Activated CD4-positive, alpha-beta T cell treated with anti-CD3 and anti-CD28 coated beads, Interleukin-2, amount 50 U/mL, for 16 hours (primary cell): ENCODE results near the gene ATF6B.
"Not testable (repeated sequence)": the region's sequence is repeated elsewhere in the genome, so short reads cannot be mapped to it uniquely, and the experiment has no call there.

Experiments
- DNase-seq: peaks from one replicate; pipeline ENCODE4 v3.0.0-alpha.2; 2020

Gene ATF6B

DNA sequence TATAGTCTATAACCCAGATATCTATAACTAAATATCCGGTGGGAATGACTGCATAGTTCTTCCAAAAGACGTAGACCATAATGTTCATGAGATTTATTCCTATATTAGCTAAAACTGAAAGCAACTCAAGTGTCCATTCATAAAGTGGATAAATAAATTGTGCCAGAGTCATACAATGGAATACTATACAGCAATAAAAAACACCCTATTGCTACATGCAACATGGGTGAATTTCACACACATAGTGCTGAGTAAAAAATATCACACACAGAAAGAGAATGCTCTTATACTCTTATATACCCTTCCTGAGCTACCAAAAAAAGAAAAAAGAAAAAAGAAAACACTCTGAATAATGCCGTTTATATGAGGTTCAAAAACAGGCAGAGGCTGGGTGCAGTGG is 25.8 kb downstream of the ATF6B start:
- DNase-seq, result no peak

DNA sequence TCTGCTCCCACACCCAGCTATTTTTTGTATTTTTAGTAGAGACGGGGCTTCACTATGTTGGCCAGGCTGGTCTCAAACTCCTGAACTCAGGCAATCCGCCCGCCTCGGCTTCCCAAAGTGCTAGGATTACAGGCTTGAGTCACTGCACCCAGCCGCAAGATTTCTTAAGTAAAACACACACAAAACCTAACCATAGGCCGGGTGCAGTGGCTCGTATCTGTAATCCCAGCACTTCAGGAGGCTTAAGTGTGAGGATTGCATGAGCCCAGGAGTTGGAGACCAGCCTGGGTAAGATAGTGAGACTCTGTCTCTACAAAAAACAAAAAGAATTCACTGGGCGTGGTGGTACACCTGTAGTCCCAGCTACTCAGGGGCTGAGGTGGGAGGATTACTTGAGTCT is 27.8 kb downstream of the ATF6B start:
- DNase-seq, result not testable (repeated sequence)

DNA sequence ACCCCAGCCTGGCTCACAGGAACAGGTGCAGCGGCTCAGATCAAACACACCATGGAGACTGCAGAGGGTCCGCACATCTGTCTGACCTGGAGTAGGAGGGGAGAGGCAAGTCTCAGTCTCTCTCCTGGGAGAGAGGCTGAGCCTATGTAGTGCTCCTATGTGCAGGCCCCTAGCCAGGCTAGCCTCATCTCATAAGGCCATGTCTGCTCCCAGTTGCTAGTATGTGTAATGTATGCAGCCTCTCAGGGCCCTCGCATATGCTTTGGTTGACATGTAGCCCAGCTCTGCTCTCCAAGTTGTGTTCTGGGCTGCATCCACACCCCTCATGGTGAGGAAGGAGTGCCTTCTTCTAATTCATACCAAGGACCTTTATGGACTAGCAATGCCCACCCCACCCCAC is 30.7 kb downstream of the ATF6B start:
- DNase-seq, result no peak

DNA sequence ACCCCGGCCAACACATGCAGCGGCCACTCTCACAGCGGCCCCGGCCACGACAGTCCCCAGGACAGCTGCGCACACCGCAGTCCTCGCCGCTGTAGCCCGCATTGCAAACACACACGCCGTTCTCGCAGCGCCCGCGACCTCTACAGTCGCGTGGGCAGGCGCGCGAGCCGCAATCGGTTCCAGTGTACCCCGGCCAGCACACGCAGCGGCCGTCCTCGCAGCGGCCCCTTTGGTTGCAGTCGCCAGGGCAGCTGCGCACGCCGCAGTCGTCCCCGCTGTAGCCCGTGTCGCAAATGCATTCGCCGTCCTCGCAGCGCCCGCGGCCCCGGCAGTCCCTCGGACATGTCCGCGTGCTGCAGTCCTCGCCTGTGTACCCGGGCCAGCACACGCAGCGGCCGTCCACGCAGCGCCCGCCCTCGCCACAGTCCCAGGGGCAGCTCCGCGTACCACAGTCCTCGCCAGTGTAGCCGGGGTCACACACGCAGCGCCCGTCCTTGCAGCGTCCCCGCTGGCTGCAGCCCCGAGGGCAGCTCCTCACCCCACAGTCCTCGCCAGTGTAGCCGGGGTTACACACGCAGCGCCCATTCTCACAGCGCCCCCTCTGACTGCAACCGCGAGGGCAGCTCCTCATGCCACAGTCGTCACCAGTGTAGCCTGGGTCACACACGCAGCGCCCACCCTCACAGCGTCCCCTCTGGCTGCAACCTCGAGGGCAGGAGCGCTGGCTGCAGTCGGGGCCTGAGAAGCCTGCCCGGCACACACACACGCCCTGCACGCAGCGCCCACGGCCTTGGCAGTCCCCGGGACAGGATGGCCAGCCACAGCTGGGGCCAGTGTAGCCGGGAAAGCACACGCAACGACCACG is 31.4 kb downstream of the ATF6B start:
- DNase-seq, result no peak

DNA sequence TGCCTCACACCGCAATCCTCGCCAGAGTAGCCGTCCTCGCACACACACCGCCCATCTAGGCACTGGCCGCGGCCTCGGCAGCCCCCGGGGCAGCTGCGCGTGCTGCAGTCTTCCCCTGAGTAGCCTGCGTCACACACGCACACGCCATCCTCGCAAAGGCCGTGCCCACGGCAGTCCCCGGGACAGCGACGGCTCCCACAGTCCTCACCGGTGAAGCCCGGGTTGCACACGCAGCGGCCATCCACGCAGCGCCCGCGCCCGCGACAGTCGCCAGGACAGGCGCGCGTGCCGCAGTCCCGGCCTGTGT is 32.0 kb downstream of the ATF6B start:
- DNase-seq, result no peak

DNA sequence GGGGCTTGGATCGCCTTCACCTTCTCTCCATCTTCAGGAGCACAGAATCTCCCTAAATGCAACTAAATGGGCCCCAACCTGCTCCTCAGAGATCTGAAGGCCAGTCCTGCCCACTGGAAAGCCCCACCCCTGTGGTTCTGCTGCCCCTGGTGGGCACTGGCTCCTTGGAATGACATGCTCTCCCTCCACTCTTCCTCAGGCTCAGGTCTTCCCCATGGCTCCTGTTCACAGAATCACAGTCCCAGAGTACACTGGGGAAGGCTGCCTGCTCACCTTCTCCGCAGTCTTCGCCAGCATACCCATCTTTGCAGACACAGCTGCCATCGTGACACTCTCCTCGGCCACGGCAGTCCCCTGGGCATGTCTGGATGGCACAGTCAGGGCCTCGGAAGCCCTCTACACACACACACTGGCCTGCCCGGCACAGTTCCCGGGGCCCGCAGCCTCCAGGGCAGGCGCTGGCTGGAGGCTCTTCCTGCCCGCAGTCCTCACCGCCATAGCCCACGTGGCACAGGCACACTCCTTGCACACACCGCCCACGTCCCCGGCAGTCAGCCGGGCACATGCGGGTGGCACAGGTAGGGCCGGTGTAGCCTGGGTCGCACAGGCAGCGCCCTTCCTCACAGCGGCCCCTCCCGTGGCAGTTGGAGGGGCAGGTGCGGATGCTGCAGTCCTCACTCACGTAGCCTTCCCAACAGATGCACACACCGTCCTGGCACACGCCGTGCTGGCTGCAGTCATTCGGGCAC is 32.5 kb downstream of the ATF6B start:
- DNase-seq, result no peak

DNA sequence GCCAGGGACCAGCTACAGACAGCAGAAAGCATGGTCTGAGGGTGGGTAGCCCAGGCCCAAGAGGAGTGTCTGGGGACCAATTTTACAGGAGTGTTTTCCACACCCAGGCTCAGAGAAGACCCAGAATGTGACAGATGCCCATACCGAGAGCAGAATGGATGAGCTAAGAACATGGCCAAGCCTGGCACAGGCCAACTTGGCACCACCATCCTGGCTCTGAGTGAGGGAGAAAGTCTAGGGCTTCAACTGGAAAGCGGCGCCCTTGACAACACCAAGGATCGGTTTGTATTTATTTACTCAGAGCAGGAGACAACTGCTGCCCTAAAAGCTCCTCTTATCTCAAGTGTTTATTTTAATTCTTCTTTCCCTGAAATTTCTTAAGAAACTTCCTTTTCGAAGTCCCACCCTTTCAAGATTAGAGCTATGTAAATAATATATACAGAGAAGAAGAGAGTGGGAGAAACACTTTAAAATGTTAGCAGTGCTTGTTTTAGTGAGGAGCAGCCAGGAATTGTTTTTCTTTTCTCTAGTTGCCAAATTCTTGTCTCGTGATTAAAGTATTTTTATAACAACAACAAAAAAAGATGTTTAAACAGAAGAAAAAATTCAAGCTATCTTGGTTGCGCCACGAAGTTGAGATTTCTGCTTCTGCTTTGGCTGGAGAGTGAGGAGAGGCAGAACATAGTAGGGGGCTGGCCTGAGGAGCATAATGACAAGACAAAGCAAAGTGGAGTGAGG is 35.1 kb downstream of the ATF6B start:
- DNase-seq, result no peak

DNA sequence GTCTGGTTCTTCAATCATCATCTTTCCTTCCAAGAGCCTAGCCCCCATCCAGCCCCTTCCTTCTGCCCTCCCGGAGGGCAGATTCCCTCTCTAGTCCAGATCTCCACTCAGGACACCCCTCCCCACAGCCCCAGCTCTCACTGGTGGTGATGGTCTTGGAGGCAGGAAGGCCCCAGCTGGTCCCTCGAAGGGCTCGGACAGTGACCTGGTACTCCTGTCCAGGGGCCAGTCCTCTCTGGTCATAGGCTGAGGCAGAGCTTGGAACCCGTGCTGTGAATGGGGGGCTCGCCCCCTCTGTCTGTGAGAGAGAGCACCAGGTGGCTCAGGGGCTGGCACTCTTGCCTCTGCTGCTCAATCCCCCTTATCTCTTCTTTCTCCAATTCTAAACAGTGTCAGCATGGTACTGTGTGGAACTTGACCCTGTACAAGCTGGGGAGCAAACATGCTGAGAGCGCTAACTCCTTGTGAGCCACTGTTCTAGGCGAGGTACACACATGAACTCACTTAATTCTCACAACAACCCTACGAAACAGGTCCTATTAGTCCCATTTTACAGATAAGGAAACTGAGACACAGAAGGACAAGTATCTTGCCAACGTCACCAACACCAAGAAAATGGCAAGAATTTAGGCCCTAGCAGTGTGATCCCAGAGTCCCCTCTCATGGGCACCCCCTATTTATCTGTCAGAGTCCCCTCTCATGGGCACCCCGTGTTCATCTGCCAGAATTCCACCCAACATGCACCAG is 38.8 kb downstream of the ATF6B start:
- no peak for DNase-seq

DNA sequence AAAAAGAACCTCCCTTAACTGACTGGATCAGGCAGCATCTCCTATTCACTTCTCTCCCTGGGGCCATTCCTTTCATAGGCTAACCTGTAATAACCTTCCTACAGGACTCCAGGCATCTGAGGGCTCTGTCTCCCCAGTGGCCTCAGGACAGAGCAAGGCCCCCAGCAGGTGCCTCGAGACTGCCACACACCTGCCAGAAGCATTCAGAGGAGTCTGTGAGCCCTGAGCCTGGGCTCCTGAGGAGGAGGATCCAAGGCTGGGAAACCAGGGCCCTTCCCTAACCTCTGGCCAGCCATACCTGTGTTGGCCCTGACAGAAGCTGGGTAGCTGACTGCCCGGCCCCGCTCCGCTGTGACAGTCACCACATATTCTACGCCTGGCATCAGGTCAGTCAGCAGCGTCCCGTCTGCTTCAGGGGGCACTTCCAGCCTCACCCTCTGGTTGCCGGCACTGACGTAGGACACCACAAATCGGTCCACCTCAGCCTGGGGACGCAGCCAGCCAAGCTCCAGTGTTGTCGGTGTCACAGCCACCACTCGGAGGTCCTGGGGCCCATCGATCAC is 39.5 kb downstream of the ATF6B start:
- no peak for DNase-seq

DNA sequence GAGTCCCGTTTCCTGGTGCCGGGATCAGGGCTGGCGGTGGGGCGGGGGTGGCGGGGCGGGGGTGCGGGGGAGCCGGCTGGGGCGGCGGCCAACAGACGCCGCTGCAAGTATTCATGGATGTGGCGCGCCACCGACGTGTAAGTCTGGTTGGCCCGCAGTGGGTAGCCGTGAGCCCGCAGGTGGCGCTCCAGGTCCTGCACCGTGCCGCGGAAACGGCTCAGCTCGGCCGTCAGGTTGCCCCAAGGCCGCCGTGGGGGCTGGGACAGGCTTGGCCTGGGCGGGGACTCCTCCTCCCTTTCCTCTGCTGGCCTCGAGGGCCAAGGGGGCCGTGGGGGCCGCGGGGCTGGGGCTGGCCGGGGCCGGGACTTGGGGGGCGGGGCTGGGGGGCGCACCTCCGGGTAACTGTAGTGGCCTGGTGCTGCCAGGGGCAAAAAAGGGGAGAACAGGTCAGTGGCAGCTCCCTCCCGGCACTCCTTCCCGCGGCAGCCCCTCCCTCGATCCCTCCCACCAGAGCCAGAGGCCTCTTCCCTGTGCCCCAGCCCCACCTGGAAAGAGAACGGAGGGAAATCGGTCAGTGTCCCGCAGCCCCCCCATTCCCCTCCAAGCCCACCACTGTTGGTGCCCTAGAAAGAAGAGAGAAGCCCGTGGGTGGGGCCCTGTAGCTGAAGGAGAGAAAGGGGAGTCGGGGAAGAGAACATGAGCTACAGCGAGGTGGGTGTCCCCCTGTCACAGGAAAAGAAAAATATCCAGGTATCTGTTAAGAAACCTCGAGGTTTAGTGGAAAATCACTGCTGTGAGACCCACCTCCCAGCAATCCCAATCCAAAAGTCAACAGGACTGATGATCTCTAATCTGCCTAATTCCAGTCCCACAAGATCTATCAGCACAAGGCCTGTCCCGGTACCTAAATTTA is 40.2 kb downstream of the ATF6B start:
- DNase-seq, result peak; percentile 73

DNA sequence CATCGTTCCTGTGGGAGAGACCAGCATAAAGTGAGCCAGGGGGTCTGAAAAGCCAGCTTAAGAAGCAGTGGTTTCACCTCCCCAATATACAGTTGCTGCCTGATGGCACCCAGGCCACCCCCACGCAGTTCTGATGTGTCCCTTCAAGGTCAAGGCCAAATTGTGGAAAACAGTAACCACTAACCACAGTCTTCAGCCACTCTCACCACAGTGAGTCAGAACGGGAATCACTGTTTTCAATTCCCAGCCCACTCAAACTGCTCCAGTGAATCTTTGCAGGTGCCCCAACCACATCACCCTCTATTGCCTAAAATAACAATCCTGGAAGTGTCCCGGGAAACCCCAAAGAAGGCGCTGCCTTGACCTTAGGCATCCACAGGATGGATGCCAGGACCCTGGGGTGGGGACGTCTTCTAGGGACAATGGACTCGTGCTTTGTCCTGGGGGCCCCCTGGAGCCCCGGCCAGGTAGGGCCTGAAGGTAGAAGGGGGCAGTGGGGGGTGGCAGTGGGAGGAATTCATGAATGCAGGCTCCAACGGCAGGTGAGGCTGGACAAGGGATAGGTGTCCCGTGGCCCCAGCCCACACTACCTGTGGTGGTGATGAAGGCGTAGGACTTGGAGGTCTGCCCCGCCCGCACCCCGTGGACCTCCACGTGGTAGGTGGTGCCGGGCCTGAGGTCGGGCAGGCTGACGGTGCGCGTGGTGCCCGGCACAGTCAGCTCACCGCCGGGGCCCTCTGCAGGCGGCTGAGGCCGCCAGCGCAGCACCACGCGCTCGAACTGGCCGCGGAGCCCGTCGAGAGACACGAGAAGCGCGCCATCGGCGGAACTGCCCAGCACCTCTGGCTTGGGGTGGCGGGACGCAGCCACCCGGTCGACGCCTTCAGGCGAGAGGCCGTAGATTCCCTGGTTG is 41.1 kb downstream of the ATF6B start:
- peak; percentile 59 for DNase-seq

DNA sequence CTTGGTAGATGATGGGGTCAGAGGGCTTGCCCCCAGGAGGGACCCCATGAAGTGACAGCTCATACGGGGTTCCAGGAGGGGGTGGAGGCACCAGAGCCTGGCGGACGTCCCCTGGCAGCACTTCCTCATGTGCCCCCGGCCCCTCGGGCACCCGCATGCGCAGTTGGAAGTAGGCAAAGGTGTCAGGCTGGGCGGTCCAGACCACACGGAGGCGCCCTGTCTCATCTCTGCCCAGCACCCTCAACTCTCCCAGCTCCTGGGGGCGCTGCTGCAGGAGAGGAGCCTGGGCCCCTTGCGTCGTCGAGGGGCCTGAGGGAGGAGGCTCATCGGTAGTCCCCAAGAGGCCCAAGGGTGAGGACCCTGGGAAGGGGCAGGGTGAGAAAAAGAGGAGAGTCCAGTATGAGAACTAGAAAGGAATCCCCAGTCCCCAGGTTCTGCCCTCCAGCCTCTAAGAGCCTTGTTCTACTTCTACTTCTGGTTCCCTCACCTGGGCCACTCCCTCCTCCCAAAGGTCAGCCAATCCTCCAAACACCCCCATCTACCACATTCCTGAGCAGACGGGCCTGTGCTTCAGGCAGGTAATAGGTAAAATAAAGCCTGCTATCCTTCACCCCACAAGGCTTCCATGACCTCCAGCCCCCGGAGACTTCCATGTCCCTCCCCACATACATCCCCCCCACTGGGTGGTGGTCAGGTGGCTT is 42.1 kb downstream of the ATF6B start:
- no peak for DNase-seq

DNA sequence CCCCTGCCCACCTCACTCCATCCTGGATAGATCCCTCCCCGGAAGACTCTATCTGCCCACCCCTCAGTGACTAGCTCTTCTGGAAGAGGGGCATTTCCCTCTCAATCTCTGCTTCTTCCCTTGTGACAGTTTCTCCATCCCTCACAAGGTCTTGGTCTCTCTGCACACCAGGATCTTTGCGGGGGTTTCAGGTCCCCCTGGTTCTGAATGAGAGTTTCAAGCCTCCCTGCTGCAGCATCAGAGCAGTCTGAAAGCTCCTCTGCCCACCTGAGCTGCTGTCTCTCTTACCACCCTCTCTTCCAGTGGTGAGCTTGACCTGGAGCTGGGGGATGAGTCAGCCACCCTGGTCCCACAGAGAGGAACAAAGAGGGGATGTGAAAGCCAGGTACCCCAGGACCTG is 43.3 kb downstream of the ATF6B start:
- no peak for DNase-seq

DNA sequence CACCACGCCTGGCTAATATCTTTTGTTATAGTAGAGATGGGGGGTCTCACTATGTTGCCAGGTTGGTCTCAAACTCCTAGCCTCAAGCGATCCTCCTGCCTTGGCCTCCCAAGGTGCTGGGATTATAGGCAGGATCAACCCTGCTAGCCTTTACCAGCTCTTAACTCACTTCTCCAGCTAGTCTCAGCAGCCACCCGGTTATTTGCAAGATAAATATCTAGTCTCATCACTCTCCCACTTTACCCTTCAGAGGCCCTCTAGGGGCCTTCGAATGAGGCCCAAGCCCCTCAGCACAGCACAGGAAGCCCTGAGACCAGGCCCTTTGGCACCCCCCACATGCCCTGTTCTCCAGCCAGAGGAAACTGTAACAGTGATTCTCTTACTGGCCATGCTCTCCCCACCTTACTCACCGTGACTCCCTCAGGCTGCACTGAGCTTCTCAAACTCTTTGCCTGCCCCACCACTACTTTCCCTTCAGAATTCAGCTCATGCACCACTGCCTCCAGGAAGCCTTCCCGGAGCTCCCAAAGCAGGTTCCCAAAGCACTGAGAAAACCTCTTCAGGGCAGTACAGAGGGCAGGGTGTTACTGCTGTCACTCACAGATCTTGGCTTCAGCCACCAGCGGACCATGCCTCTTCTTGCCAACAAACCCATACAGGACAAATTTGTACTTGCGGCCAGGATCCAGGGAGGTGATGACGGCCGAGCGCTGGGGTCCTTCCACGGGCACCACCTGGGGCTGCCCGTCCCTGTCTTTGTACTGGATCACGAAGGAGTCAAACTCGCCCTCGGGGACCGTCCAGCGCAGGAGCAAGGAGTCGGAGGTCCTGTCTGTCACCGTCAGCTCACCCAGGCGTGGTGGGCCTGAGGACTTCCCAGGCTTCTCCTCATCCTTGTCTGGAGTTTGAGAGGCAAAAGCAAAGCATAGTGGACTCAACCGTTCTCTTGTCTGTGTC is 44.0 kb downstream of the ATF6B start:
- no peak for DNase-seq

DNA sequence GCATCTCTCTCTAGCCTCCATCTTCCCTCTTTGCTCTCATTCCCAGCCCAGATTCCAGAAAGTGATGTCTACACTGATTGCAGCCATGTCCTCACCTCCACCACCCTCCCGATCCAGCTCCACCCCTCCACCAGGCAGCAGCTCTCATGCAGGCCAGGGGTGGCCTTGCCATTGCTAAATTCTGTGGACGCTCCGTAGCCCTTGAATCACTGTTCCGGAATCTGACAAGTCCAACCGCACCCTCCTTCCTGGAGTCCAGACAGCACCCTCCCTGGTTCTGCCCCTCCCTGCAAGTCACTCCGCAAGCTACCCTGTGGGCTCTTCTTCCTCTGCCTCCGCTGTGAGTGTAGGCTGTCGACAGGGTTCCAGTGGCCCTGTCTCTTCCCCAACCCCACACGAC is 45.1 kb downstream of the ATF6B start:
- no peak for DNase-seq

DNA sequence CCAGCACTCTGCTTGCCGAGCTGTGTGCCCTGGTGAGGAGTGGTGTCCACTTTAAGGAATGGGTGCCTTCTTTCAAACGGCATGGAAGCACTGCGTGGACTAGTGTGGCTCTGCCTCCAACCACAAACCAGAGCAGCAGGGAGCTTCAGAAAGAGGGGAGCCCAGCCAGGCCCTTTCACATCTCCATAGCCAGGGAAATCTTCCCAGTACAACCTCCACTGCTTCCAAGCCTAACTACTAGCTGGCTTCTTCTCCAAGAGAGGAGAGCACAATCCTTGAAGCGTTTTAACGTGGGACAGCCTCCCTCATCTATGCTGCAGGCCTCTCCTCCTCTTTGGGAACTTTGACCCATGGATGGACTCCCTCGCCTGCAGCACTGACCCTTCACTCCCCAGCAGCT is 45.6 kb downstream of the ATF6B start:
- DNase-seq, result no peak

DNA sequence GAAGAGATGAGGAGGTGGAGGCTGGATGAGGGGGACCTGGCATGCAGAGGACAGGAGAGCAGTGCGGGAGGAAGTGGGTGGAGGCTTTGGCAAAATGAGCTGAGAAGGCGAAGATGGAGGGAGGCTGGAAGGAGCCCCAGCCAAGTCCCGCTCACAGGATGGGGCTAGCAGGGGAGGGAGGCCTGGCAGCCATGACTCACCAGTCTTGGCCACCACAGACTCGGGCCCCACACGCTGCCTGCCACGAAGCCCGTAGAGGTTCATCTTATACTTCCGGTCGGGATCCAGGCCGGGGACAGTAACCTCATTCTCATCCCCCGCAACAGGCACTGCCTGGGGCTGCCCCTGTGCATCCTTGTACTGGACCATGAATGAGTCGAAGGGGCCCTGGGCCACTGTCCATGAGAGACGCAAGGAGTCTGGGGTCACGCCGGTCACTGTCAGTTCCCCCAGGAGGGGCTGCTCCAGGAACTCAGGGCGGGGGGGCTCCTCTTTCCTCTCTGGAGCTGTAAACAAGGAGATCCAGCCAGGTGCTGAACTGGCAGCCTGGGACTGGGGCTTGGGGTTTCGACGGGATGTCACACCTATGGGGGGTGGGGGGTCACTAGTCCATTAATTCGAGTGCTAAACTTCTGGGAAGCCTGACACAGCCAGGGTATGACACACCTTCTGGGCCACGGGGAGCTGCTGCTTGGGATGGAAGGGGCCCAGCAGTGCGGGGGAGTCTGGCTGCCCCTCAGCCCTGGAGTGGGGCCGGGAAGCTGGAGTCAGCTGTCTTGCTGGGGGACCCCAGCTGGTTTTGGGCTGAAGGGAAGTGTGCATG is 46.7 kb downstream of the ATF6B start:
- DNase-seq, result no peak
